KG1 (cell line): Measurements from ENCODE around the gene SF3B6.
"Not testable (repeated sequence)": the region's sequence is repeated elsewhere in the genome, so short reads cannot be mapped to it uniquely, and the experiment has no call there.

Source experiments
- DNase-seq: peaks from one replicate; lab custom pipeline; 2025; lab: John Stamatoyannopoulos, UW

Gene SF3B6

GRCh38 chr2:24075915-24076848, at the start of gene SF3B6:
Gene SF3B6 (minus strand): TSS chr2:24076326. CDS start chr2:24076229, 97 bp downstream.
- DNase-seq = peak; percentile 94

GRCh38 chr2:24123922-24124580, 47.9 kb upstream of the SF3B6 start:
- DNase-seq = peak; percentile 63

GRCh38 chr2:24123195-24123921, 47.2 kb upstream of the SF3B6 start, which contains the start of the genes FAM228B and PFN4:
Gene FAM228B (plus strand): TSS chr2:24123469. CDS start chr2:24124362, 893 bp downstream.
Gene PFN4 (minus strand): TSS chr2:24123334. CDS start chr2:24122535, 799 bp downstream.
- DNase-seq = peak; percentile 72

- peak; percentile 55 for DNase-seq
These were observed 46.5 kb upstream of the SF3B6 start for GRCh38 chr2:24122366-24123194.

- DNase-seq = no peak
These were observed 45.3 kb upstream of the SF3B6 start for GRCh38 chr2:24121469-24121868.

- no peak for DNase-seq
These were observed 44.9 kb upstream of the SF3B6 start for GRCh38 chr2:24121066-24121465.

- no peak for DNase-seq
These were observed 41.8 kb upstream of the SF3B6 start for GRCh38 chr2:24117902-24118301.

- DNase-seq = no peak
These were observed 38.9 kb upstream of the SF3B6 start for GRCh38 chr2:24115057-24115456.

GRCh38 chr2:24111407-24111901, 35.3 kb upstream of the SF3B6 start:
- no peak for DNase-seq

GRCh38 chr2:24110660-24111303, 34.7 kb upstream of the SF3B6 start:
- no peak for DNase-seq

- not testable (repeated sequence) for DNase-seq
These were observed 33.3 kb upstream of the SF3B6 start for GRCh38 chr2:24109431-24109830.

GRCh38 chr2:24107336-24107735, 31.2 kb upstream of the SF3B6 start:
- no peak for DNase-seq

GRCh38 chr2:24106786-24107185, 30.7 kb upstream of the SF3B6 start:
- DNase-seq = no peak

- DNase-seq = no peak
These were observed 29.7 kb upstream of the SF3B6 start for GRCh38 chr2:24105816-24106215.

GRCh38 chr2:24104906-24105305, 28.8 kb upstream of the SF3B6 start:
- no peak for DNase-seq

- DNase-seq = no peak
These were observed 28.1 kb upstream of the SF3B6 start for GRCh38 chr2:24104110-24104650.

GRCh38 chr2:24102677-24103076, 26.6 kb upstream of the SF3B6 start:
- no peak for DNase-seq

GRCh38 chr2:24101992-24102391, 25.9 kb upstream of the SF3B6 start:
- DNase-seq = no peak

- DNase-seq = not testable (repeated sequence)
These were observed 24.6 kb upstream of the SF3B6 start for GRCh38 chr2:24100732-24101131.

- not testable (repeated sequence) for DNase-seq
These were observed 19.1 kb upstream of the SF3B6 start for GRCh38 chr2:24095171-24095677.
